ENCODE results near the gene PICALM. TPM values are rescaled to one million over a fixed set of nuclear protein-coding genes. Genes with fewer than 3 reads are reported as not detected.

Gene PICALM
- total and polyA plus RNA-seq, 2 of the 4 experiments (the other 2 are of a cell fraction) = 235 to 453 TPM

- DNase-seq (no peak), ATAC-seq (ENCODE audit: low read depth) (no peak)
- 0 out of 2 replicates have a peak overlapping the region, but pooled peaks have one; percentile 60 for H3K23ac ChIP-seq (ENCODE audit: low read depth, low read length)
- no peak overlapping the region for H4K91ac ChIP-seq (ENCODE audit: insufficient read depth, low read depth, low read length)
- H3K4me2 ChIP-seq (ENCODE audit: low read depth, low read length) = no peak overlapping the region
- TF ChIP-seq ELK1 (IDR thresholded peaks at IDR 0.05; ENCODE audit: borderline replicate concordance, low read depth, low read length) (no peak), NFE2L2 (IDR thresholded peaks at IDR 0.05; ENCODE audit: low read depth, low read length) (no peak)
- no TSS peak for BruUV-seq (replicated peaks)
- H3K14ac ChIP-seq (replicated peaks; ENCODE audit: low read depth, low read length) = no peak overlapping the region
- intact Hi-C loops (cut with micrococcal nuclease) (no loop called here), in situ Hi-C loops (cut with MboI; ENCODE audit: low sequenced_read_pairs) (no loop called here), dilution Hi-C loops (cut with HindIII; ENCODE audit: low sequenced_read_pairs, unreplicated experiment) (no loop called here)
- H3K27ac ChIP-seq (ENCODE audit: insufficient read depth, low read length) = no peak overlapping the region
- peaks cover 20 to 41% of the 10 kb centered on the region in 2 experiments for H3K79me1 ChIP-seq (ENCODE audit: low read depth in 1 of 2, low read length in 2 of 2)
- H3K9me1 ChIP-seq (ENCODE audit: insufficient read depth, low read length) = peaks cover 3% of the 10 kb centered on the region; the same call in 1 of the 2 replicates
- no peak overlapping the region for H3K4ac ChIP-seq (ENCODE audit: low read depth, low read length)
- peak overlapping the region; percentile 8 for H2BK5ac ChIP-seq (ENCODE audit: low read depth, low read length, poor library complexity, severe bottlenecking)
- no peak overlapping the region for H2BK15ac ChIP-seq (ENCODE audit: low read depth, low read length)
- H3K36me3 ChIP-seq (ENCODE audit: control insufficient read depth, insufficient read depth, low read length) = peaks cover 21% of the 10 kb centered on the region
- H3K56ac ChIP-seq (ENCODE audit: extremely low read depth, insufficient read depth, low read length) = no peak overlapping the region
- no peak overlapping the region for H2BK20ac ChIP-seq (ENCODE audit: low read depth, low read length)
- no peak overlapping the region for H4K8ac ChIP-seq (ENCODE audit: low read depth in 2 of 2, low read length in 2 of 2)
- H3K9ac ChIP-seq (ENCODE audit: low read depth, low read length) = no peak overlapping the region
- H3K9me3 ChIP-seq (ENCODE audit: control insufficient read depth, insufficient read depth, low read length) = no peaks in the 10 kb centered on the region
- H2BK120ac ChIP-seq (ENCODE audit: low read depth, low read length) = no peak overlapping the region
- no CpG with 5 or more reads among the region's 2 CpGs for WGBS, 2 experiments (ENCODE audit: extremely low coverage in 2 of 2, insufficient read length in 1 of 2)
- no peak overlapping the region for H3K4me3 ChIP-seq (ENCODE audit: insufficient read depth, low read depth, low read length)
- no peak overlapping the region for H2AK5ac ChIP-seq (ENCODE audit: low read depth, low read length)
- no peak overlapping the region for H2AFZ ChIP-seq (replicated peaks; ENCODE audit: low read length, poor library complexity)
- H4K5ac ChIP-seq (ENCODE audit: low read depth, low read length) = no peak overlapping the region
- no peak overlapping the region for H3K18ac ChIP-seq (ENCODE audit: low read depth, low read length)
- no peaks in the 10 kb centered on the region for H3K4me1 ChIP-seq (ENCODE audit: control insufficient read depth, insufficient read depth, low read length)
- no peaks in the 10 kb centered on the region for H3K27me3 ChIP-seq (ENCODE audit: control insufficient read depth, insufficient read depth, low read length)
- ChIA-PET CTCF (interaction anchor here (0.7 to 1.2 kb wide), 2 partner anchors 9 to 308 kb away, joined by 3 read pairs; no protein-coding TSS in a partner anchor), POLR2A (ENCODE audit: unreplicated experiment) (no interaction called here)
- H2AK9ac ChIP-seq (replicated peaks; ENCODE audit: low read depth, low read length, poor library complexity) = no peak overlapping the region
- peaks cover 13% of the 10 kb centered on the region; the same call in 1 of the 2 replicates for H4K20me1 ChIP-seq (ENCODE audit: insufficient read depth, low read length)
Observed at GRCh38 chr11:86016451-86016850, 52.4 kb downstream of the PICALM start.

All from IMR-90 (cell line).